NT2/D1 (cell line): ENCODE data around the gene RELN.

Experiments
- YY1 ChIP-seq: IDR thresholded peaks from 2 replicates; pipeline ENCODE4 v1.6.1; 2011; ENCODE audit not compliant: insufficient read length, insufficient read depth
- ZNF274 ChIP-seq: IDR thresholded peaks from 2 replicates; pipeline ENCODE4 v1.6.1; 2011; ENCODE audit warnings: mild to moderate bottlenecking, low read depth, low read length

- TF ChIP-seq ZNF274 (no peak), YY1 (no peak)
These were observed 29.0 kb upstream of the RELN start for GRCh38 chr7:104018425-104018824.
